NCI-H128 (cell line): Measurements from ENCODE around the gene NF2.

Experiments
- DNase-seq: peaks from one replicate; lab custom pipeline; 2025; ENCODE audit not compliant: unreplicated experiment; lab: John Stamatoyannopoulos, UW

NF2 gene

GRCh38 chr22:29719899-29720645, 116.6 kb downstream of the NF2 start, which contains the start of gene CABP7:
CABP7 (plus strand) TSS chr22:29720003; CDS start chr22:29720425, 422 bp downstream.
- no peak for DNase-seq

- DNase-seq: no peak
Observed at GRCh38 chr22:29720811-29721323, 117.4 kb downstream of the NF2 start.

DNA sequence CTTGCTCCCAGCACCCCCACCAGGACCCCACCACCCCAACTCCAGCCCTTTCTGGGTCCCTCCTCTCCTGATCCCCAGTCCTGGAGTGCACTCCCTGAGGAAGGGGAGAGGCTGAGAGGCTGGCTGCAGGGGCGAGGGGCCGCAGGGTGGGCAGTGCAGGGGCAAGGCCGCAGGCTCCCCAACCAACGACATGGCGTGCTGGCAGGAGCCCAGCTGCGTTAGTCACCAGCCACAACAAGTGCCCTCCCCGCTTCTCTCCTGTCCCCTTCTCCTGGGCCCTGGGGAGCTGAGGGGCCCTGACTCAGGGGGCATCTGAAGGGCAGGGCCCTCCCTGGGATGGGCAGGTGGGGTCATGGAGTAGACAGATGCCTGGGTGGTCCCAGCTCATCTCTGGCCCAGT, 118.7 kb downstream of the NF2 start:
- no peak for DNase-seq

DNA sequence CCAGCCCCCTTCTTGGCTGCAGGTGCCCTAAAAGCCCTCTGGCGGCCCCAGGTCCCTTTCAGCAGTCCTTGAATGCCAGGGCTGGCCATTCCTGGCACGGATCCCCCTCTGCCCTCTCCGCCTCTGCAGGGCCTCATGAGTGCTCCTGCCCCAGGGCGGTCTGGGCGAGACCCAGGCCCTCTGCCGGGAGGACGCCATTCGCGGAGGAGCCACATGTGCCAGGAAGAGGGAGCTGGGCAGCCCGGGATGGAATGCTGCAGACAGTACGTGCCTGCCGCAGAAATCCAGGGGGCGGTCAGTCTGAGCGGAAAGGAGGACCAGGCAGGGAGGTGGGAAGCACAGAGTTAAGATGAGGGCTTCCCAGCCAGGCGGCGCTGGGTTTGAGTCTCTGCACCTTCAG, 119.2 kb downstream of the NF2 start:
- no peak for DNase-seq

DNA sequence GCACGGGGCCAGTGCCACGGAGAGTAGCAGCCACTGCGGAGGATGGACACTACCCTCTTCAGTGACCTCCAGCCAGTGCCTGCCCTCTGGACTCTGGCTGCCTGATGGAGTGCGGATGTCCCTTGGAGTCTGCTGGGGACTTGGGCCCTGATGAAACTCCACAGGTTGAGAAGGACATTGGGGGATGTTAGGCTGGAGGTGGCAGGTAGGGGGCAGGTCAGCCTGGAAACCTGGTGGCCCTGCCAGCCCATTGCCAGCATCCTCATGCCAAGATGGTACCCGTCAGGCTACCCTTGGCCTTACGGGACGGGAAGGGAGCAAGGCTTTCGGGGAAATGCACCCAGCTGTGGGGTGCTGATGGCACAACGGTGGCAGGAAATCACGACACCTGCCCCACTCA, 120.3 kb downstream of the NF2 start:
- no peak for DNase-seq

DNA sequence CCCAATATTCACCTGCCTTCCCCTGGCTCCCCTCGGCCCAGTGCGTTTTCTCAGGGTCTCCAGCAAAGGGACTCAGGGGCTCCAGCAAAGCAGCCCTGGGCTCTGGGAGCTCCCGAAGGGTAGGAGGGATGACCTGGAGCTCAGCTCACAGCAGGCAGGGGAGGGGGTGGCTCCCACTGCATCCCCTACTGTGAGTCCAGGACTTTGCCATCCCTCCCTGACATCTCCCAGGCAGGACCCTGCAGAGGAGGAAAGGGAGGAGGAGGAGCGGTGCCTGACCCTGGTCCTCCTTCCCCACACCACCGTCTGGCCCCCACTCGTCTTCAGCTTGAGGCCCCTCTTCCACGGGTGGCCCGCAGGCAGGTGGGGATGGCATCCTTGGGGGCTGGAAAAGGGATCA, 121.4 kb downstream of the NF2 start:
- no peak for DNase-seq

DNA sequence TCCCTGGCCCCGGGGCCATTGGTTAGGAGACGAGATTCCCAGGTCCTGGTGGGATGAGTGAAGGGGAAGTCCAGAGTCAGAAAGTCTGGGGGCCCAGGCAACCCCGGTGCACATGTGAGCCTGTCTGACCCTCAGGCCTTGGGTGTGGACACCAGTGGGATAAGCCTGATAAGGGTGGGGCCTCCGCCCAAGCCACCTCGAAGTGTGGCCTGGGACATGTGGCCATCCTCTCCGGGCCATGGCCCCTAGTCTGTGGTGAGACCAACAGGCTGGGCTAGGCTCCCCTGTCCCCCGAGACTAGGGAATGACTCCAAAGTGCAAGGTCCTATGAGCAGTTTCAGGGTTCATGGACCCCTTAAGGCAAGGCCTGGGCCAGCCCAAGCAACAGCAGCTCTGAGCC, 122.7 kb downstream of the NF2 start:
- DNase-seq: no peak

- no peak for DNase-seq
Observed at GRCh38 chr22:29726512-29727130, 123.2 kb downstream of the NF2 start.

- DNase-seq: no peak
Observed at GRCh38 chr22:29727131-29727523, 123.7 kb downstream of the NF2 start.

- DNase-seq: no peak
Observed at GRCh38 chr22:29729161-29729560, 125.7 kb downstream of the NF2 start.

DNA sequence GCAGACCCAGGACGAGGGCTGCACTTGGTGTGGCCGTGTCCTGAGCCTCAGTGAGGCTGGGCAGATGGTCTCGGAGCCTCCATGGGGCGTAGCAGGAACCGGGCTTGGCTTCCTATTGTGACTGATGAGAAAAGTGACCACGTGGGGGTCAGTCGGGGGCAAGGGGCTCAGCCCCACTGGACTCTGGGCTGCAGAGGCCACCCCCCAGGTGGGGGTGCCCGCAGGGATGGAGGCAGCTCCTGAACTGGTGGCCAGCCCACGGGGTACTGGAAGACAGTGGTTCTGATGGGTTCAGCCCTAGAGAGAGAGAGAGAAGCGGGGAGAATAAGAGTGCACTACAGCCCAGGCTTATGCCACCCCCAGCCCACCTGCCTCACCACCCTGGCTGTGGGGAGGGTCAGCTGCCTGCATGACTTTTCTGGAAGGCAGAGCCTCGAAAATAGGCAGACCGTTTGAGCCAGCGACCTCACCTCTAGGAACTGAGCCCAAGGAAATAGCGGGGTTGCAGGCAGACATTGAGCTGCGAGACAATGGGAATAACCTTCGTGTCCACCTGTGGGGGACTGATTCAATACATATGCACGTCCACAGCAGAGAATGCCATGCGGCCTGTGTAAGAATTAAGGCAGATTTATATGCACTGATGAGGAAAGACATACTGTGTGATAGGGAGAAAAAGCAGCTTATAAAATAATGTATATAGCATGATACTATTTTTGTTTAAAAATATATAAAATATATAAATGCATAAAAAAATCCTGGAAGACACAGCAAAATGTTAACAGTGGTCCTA, 127.8 kb downstream of the NF2 start:
- no peak for DNase-seq

DNA sequence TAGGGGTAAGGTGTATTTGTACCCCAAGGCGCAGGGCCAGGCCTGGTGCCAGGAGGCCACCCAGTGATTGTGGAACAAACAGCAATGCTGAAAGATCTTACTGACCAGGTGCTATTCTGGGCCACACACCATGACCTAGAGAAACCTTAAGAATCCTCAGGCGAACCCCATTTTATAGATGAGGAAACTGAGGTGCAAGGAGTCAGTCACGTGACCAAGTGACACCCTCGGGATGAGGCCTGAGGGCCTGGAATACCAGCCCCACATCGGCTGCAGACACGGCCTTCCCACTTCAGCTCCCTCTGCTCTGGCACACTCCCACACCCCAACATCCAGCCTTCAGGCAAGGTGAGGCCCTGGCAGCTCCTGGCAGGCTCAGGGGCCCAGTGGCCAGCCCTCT, 129.4 kb downstream of the NF2 start:
- DNase-seq: no peak

GRCh38 chr22:29733362-29734201, 130.1 kb downstream of the NF2 start:
- peak; percentile 55 for DNase-seq

GRCh38 chr22:29734406-29734805, 131.0 kb downstream of the NF2 start:
- DNase-seq: no peak

DNA sequence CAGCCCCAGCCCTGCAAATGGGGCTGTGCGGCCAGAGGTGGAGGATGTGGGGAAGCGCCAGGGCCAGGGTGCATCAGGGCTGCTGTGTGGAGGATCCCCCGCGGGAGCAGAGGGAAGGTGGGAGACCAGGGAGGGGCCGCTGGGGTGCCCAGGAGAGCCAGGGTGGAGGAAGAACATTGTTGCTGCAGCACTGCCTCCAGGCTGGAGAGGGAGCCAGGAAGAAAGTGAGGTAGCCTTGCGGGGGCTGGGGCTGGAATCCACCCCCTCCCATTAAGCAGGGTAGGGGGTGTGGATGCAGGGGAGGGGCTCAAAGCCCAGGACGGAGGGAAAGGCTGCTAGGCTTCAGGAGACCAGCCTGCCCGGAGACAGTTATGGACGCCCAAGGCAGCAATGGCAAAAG, 131.4 kb downstream of the NF2 start:
- no peak for DNase-seq

DNA sequence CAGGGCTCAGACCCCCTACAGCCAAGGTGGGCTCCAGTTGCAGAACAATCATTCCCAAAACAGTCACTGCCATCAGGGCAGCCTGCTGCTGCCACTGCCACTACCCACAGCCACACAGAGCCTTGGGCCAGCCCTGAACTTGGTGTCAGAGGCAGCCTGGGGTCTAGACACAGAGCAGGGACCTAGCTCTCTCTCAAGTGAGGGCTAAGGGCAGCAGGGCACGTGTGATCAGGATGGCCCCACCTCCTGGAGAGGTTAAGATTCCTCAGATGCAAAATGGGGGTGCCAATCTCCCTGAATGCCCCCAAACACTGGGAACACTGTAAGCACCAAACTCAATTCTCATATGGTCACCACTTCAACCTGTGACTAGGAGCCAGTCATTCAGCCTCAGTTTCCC, 132.0 kb downstream of the NF2 start:
- no peak for DNase-seq

GRCh38 chr22:29737251-29738117, 134.1 kb downstream of the NF2 start:
- no peak for DNase-seq

DNA sequence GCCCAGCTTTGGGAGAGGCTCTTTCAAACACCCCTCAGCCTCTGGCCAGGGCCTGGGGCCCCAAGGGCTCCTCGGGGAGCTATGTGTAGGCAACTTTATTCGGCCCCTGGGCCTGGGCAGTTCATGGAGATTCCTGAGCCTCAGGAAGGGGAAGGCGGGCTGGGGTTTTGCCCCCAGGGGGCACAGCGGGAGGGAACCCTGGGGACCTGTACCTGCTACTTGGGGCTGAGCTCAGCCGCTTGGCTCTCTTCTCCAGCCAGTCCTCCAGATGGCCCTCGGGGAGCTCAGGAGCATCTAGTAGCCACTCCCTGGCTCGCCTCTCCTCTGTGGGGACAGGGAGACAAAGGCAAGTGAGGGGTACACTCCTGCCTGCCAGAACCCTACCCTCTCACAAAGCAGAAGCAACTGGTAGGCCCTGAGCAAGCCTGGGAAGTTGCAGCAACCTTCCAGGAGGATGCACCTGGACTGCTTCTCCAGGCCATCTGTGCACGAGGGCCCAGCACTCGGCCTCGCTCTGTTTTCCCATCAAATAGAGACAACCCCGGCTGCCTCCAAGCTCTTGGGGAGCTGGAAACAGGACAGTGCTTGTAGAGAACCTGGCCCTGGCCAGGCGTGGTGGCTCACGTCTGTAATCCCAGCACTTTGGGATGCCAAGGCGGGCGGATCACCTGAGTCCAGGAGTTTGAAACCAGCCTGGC, 134.8 kb downstream of the NF2 start:
- DNase-seq: no peak

DNA sequence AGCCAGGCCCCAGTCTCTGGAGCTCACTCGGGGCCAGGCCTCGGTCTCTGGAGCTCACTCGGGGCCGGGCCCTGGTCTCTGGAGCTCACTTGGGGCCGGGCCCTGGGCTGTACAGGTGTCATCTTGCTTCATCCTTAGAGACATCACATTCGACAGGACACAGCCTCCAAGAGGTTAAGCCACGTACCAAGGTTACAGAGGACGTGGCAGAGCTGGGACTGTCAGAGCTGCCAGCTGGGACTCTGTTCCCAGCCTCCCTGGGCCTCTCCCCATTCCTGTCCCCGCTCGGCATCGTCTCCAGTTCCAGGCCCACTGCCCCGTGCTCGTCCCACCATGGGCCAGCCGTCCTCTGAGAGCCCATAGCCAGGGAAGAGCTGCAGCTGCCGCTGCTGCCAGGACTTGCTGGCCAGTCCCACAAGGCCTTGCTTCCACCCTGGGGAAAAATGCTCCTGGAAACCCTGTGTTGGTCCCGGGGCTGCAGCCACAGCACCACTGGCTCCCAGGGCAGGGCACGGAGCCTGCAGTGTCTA, 136.0 kb downstream of the NF2 start:
- DNase-seq: no peak
